HFF-Myc (cell line): Measurements from ENCODE around the gene AGAP1.
A peak's percentile ranks its signal among the peaks of the same experiment; 100 is the strongest.

Experiments
- DNase-seq: peaks from one replicate; pipeline ENCODE4 v3.0.0-alpha.2; 2011; ENCODE audit warnings: low read depth; ENCODE audit errors: extremely low read depth
- H3K4me3 ChIP-seq: replicated peaks from 2 replicates; pipeline ENCODE4 v1.5.1; 2011; ENCODE audit warnings: low read depth, mild to moderate bottlenecking, control low read depth, low read length
- CTCF ChIP-seq: IDR thresholded peaks from 2 replicates; pipeline ENCODE4 v1.5.1; 2012; ENCODE audit warnings: mild to moderate bottlenecking, low read depth, low read length, control low read depth; ENCODE audit errors: missing control alignments

AGAP1 gene

DNA sequence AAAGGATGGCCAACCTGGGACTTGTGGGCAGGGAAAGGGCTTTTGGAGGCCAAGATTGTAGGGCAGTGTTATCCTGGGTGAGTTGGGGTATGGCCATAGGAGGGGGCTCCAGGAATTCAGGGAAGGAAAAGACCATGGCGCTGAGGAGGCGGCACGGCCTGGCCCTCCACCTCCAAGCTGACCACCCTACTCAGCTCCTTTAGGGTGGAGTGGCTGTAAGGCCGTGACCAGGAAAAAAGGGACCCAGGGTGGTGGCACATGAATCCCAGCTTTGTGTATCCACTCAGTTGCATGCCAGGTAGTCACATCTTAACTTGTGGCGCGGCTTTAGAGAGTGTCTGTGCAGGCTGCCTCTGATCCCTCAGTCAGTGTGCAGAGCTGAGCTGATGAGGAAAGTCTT is 168.1 kb downstream of the AGAP1 start:
- DNase-seq: no peak
- no peak overlapping the region for H3K4me3 ChIP-seq
- TF ChIP-seq CTCF: no peak

DNA sequence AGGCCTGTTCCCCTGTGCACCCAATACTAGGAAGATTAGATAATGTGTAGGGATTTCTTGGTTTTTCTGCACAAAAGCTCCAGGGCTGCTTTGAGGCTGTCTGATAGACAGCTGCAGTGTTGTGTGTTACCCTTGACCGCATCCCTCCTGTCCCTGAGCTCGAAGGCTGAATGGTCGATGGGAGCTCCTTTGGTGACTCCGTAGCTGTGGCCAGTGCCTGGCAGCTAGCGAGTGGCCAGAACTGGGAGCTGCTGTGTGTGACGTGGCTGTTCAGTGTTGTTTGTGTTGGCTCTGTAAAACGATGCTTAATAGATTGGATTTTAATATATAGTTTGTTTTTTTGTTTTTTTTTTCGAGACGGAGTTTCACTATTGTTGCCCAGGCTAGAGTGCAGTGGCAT is 170.0 kb downstream of the AGAP1 start:
- H3K4me3 ChIP-seq: no peak overlapping the region
- DNase-seq: no peak
- TF ChIP-seq CTCF: no peak

GRCh38 chr2:235665661-235666212 is 171.9 kb downstream of the AGAP1 start:
- DNase-seq: no peak
- TF ChIP-seq CTCF: no peak
- H3K4me3 ChIP-seq: peak overlapping the region; percentile 21

DNA sequence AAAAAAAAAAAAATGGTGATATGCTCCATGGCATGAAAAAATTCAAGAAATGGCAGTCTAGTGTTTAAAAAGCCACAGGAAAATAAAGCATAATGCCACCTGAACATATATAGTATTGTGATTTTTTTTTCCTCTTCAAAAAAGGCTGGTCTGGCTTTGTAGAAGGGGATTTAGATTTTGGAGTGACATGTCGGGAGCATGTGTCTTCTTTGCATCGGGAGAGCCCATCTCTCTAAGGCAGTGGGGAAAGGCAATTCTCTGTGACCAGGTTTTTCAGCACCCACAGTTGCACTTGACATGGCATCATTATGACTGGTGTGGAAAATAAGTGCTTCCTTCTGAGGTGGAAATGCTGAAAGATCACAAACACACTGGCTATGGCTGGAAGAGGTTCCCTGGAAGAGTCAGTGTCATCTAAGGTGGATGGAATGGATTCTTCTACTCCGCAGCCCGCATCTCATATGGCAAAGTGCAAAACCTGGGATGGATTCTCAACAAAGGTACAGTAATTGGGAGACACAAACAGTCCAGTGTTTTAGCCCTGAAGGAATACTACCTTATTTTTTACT is 172.5 kb downstream of the AGAP1 start:
- peak; percentile 83 for DNase-seq
- peak overlapping the region; percentile 21 for H3K4me3 ChIP-seq
- no peak for TF ChIP-seq CTCF

GRCh38 chr2:235668782-235669181 is 174.9 kb downstream of the AGAP1 start:
- no peak for TF ChIP-seq CTCF
- no peak overlapping the region for H3K4me3 ChIP-seq
- DNase-seq: no peak

DNA sequence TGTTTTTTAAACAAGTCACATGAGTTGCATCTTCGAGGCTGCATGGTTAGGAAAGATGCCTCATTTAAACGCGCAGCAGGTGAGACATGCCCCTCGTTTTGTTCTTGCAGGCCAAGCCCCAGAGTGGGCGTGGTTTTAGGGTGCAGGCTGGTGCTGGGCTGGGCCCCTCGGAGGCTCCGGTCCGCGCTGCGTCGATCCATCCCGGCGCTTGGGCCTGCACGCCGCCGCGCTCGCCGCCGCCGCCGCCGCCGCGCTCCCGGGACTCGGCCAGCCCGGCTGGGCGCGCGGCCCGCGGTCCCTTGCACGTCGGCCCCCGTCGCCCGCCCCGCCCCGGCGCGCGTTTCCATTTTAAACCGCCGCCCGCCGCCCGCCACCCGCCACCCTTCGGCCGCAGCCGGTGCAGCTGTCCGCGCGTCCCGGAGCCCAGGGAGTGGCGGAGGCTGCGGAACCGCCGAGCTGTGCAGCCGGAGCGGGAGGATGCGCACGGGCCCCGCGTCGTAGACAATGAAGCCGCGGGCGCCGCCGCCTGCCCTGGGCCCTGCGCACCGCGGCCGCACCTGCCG is 175.5 kb downstream of the AGAP1 start:
- DNase-seq: peak; percentile 21
- TF ChIP-seq CTCF: no peak
- peak overlapping the region; percentile 24; the same call in 1 of the 2 replicates for H3K4me3 ChIP-seq
